MM.1S (cell line): ENCODE measurements around the gene EFCAB10.

ENCODE experiments used
- CTCF ChIP-seq: fragments of 300-600 bp; sonication (generic); IDR thresholded peaks from 2 replicates; pipeline ENCODE4 v1.5.1; 2016; ENCODE audit warnings: antibody characterized with exemption, low read length, mixed read lengths
- EZH2phosphoT487 ChIP-seq: fragments of 300-600 bp; sonication (generic); IDR thresholded peaks from 2 replicates; pipeline ENCODE4 v1.6.1; 2018; ENCODE audit warnings: antibody characterized with exemption, low read length

DNA sequence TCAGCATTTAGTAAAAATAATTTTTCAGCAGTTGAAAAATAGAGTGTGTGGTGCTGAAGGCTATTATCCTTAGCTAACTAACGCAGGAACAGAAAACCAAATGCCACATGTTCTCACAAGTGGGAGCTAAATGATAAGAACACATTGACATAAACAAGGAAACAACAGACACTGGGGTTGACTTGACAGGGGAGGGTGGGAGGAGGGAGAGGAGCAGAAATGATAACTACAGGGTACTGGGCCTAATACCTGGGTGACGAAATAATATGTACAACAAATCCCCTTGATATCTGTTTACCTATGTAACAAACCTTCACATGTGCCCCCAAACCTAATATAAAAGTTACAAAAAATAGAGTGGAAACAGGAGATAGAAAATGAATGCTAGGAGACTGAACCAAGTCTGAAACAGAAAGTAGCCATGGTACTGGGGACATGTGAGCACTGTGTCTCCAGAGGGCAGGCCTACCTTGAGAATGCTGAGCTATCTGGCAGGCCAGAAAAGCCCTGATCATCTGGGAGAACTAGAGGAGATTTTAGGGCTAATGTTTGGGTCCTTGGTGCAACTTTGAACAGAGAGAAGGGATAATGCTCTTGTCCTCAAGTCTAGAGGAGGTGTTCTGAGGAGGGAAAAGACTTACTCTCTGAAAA, 4.7 kb upstream of the EFCAB10 start:
- TF ChIP-seq CTCF (peak; percentile 15; the same call in 1 of the 2 replicates), EZH2phosphoT487 (no peak)
